NCI-H446 treated with DMSO at 0.1 percent for 48 hours (cell line): ENCODE measurements around the gene DNAJC5.
A peak's percentile ranks its signal among the peaks of the same experiment; 100 is the strongest.
"Not testable (repeated sequence)": the region's sequence is repeated elsewhere in the genome, so short reads cannot be mapped to it uniquely, and the experiment has no call there.

Source experiments
- DNase-seq: peaks from one replicate; lab custom pipeline; 2025; lab: John Stamatoyannopoulos, UW

DNAJC5 gene, protein sequence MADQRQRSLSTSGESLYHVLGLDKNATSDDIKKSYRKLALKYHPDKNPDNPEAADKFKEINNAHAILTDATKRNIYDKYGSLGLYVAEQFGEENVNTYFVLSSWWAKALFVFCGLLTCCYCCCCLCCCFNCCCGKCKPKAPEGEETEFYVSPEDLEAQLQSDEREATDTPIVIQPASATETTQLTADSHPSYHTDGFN

DNA sequence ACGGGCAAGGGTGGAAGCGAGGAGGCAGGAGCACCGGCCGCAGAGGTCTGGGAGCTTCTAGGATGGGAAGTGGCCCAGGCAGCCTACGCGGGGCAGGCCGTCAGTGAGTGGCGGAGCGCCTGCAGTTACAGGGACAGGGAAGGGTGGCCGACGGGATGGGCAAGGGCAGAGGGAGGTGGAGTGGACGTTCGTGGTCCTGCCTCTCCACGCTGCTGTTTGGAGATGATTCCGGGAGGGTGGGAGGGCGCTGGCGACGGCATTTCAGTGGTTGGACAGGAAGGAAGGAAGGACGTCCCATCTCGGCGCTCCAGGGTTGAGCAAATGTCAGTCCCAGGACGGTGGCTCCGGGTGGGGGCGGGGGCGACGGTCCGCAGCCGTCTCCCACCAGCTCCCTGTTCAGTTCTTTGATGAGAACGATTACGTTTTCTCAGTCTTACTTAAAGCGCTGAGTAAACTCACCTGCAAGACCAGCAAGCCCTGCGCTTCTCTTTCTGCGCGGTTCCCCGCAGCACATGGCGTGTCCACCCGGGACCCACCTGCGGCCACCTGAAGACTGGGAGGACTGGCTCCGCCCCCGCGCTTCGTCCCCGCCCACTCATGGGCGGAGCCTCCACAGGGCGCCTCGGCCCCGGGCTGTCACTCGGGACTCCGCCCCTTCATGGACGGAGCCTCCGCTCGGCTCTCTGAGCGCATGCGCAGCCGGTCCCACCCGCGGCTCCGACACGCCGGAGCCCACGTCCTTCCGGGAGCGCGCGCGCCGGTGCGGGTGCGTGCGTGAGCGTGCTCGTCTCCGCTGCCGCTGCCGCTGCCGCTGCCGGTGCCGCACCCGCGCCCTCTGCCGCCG, at the start of gene DNAJC5:
Gene DNAJC5, plus strand, starts transcription at position 769 of the 844 bp plus-strand sequence. CDS start 33,220 bp downstream, outside the sequence.
- DNase-seq = peak; percentile 84

DNA sequence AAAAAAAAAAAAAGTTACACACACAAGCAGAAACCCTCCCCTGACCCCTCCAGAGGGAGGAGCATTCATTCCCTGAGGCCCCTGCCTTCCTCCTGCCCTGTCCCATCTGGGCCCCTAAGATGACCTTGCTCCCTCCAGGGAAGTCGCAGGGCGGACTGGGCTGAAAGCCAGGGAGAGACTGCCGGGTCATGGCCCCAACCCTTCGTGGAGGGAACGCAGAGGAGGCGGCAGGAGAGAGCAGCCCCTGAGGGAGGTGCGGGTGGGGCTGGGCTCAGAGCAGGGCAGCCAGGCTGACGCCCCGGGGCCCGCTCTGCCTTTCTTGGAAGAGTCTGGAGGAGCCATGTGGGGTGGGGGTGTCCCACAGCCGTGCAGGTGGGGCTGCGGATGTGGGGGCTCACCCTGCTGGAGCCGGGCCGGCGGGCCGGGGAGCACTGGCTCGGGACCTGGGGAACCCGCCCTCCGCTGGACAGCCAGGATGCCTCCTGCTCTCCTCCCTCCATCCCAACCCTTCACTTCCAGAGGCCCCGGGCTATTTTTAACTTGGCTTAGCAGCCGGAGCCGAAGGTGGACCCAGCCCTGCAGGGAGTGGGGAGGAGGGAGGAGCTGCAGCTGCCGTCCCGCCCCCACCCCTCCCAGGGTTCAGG, 48.7 kb upstream of the DNAJC5 start:
- DNase-seq = no peak

DNA sequence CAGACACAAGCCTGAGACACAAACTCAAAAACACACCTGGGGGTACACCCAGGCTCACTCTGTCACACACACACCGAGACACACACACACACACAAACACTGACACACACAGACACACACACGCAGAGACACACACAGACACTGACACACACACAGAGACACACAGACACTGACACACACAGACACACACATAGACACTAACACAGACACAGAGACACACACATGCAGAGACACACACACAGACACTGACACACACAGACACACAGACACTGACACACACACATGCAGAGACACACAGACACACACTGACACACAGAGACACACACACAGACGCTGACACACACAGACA, 48.1 kb upstream of the DNAJC5 start:
- no peak for DNase-seq

DNA sequence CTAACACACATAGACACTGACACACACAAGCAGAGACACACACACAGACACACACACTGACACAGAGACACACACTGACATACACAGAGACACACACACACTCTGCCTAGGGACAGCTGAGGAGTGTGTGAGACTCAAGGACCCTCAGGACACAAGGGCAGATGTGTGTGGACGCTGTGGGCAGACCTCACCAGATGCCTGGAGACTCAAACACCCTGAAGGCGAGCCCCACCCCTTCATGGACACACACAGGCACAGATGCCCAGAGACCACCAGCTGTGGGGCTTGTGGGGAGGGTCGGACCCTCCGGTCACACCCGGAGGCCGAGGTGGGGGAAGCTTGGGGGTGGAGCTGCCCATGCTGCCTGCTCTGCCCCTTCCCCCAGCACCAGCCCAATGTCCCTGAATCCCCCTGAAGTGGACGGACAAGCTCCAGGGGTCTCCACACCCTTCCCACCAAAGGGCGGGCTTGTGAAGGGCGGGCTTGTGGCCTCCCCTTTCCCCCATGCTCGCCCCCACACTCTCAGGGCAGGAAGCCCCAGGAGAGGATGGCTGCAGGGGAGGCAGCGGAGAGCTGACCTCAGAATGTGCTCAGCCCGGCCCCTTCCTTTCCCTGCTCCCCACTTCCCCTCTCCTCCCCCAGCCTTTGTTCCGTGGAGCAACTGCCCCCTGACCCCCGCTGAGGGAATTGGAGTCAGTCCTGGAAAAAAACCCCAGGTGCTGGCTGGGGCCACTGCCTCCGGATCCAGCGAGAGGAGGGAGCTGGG, 47.5 kb upstream of the DNAJC5 start:
- DNase-seq = no peak

DNA sequence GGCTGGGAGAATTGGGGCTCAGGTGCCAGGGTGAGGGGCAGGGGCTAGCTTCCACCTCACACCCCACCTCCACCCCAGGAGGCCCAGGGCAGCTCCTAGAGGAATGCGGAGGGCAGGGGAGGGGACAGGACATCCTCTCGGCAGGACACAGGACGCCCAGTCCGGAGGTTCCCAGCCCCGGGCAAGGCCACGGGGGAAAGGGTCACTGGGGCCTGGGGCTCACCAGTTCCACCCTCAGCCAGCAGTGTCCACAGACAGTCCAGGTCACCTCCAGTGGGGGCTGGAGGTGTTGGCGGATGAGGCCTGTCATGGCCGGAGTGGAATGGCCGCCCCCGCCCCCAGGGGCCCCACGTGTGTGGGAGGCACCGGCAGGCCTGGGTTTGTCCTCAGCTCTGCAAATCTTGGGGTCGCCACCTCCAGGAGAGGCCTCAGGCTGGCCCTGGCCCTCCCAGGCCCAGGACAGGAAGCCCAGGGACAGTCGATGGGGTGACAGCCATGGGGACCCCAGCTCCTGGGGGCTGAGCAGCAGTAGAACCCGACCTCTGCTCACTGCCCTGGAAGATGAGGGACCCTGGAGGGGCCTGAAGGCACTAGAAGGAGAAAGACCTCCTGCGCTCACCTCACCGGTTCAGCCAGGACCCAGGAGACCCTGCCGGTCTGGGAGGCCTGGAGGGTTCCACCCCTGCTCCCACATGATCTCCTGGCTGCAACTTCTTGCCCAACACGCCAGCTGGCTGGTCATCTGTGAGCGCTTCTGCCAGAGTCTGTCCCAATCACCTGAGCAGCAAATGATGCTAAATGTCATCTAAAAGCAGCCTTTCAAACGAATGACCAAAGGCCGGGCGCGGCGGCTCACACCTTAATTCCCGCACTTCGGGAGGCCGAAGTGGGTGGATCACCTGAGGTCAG, 46.7 kb upstream of the DNAJC5 start:
- no peak for DNase-seq

DNA sequence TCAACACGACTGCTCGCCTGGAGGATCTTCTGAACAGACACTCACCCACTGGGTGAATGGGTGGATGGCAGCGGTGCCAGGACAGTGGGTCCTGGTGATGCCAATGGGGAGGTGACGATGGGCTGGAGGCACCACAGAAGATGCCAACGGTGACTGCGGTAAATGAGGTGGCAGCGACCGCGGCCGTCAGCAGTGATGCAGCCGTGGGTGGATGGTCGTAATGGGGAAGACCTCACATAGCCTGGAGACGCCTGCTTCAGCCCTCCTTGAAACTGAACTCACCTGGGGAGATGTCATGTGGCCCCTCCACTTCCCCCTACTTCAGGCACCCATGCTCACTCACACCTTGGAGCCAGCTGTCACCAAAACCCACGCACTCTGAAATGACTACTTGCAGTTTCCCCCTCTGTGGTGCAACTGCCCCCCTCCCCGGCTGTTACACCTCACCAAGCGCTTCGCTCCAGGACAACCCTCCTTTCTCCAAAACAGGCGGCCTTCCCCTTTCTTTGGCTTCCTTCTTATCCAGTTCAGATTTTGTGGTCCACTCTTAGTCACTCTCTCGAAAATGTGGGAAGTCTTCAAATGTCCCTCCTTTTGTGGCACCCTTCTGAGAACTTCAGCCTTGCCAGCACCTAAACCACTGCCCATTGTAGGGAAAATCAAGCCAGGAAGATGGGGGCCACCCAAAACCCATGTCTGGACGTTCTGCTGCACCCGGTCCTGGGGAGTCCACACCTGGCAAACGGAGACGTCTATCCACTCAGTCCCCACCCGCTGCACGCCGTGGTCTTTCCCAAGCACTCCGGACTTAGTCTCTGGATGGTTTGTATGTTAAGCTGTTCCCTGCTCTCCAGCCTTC, 44.0 kb upstream of the DNAJC5 start:
- DNase-seq = no peak

DNA sequence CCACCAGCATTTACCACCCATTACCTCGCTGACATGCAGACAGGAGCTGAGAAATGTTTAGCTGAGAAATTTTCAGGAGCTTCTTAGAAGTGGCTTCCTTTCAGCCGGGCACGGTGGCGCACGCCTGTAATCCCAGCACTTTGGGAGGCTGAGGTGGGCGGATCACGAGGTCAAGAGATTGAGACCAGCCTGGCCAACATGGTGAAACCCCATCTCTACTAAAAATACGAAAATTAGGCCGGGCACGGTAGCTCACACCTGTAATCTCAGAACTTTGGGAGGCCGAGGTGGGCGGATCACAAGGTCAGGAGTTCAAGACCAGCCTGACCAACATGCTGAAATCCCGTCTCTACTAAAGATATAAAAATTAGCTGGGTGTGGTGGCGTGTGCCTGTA, 43.4 kb upstream of the DNAJC5 start:
- not testable (repeated sequence) for DNase-seq

DNA sequence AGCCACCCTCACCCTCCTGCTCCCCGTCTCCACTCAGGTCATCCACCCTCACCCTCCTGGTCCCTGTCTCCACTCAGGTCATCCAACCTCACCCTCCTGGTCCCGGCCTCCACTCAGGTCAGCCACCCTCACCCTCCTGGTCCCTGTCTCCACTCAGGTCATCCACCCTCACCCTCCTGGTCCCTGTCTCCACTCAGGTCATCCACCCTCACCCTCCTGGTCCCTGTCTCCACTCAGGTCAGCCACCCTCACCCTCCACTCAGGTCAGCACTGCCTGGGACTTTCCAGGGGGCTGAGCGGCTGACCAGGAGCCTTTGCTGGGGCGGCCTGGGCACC, 41.2 kb upstream of the DNAJC5 start:
- DNase-seq = not testable (repeated sequence)

DNA sequence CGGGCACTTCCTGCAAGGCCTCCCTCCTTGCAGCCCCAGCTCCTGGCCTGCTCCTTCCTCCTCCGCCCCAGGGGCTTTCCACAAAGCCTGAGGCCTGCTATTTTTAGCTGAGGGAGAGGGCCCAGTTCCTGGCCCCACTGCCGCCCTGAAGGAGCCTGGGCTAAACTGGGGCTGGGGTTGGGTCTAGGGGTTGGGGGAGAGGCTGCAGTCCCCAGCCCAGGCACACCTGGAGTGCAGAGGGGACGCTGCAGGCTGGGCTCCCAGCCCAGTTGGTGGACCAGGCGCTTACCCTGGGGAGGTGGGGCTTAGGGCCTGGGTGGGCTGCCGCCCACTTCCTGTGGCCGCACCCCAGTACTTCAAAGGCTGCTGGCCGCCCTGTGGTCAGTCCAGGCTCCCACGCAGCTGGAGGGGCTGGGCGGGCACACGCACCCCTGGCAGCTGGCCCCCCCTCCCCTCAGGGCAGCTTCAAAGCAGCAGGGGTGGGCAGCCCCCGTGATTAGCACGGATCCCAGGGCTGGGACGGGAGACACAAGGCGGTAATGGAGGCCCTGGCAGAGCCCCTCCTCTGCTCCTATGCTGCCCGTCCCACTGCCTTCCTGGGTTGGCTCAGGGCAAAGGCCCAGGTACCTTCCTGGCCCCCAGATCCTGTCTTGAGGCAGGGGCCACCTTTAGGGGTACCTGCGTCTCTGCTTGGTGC, 40.7 kb upstream of the DNAJC5 start:
- DNase-seq = no peak

DNA sequence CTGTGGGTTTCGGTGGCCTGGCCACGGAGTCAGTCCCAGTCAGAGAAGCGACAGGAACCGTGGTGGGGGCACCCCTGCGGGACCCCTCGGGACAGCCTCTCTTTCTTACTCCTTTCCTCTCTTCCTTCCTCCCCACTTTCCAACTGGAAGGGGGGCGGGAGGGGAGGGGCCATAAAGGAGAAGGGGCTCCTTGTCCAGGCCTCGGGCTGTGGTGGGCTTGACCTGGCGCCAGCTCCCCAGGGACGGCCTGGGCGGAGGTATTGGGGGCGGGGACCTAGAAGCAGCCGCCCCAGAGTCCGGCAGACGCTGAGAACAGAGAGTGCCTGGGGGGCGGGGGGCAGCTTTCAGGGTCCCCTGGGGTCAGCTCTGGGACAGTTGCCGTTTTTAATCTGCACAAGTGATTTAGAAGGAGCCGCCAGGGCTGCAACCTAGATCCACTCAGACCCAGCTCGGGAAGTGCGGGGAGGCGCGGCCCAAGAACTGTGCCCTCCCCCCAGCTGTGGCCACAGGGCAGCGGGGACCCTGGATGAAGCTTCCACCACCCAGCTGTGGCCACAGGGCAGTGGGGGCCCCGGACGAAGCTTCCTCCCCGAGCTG, 40.1 kb upstream of the DNAJC5 start:
- DNase-seq = no peak

DNA sequence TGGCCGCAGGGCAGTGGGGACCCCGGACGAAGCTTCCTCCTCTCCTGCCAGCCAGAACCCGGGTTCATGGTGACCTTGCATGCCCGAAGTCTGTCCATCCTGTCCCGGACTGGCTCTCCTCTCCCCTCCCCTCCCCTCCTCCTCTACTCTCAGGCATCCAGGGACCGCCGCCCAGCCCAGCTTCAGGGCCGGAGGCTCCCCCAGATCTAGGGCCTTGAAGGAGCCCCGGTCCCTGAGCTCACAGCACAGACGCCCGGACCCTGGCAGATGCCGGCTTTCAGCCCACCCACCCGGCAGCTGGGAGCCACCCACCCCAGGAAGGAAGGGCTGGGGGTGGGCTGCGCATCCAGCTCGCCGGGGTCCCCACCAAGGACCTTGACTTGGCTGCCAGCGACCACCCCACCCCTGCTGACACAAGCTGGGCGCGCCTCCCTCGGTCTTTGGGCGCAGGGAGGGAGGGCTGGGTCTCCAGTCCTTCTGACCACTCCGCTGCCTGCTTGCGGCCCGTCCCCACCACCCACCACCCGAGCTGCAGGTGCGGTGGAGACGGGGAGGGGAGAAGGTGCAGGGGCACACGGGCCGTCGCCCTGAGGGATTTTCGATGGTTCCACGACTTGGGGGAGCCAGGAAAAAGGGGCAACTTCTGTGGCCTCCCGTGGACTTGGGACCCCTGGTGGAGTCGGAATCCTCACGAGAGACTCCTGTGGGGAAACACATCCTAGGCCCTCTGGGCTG, 39.4 kb upstream of the DNAJC5 start:
- DNase-seq = no peak

DNA sequence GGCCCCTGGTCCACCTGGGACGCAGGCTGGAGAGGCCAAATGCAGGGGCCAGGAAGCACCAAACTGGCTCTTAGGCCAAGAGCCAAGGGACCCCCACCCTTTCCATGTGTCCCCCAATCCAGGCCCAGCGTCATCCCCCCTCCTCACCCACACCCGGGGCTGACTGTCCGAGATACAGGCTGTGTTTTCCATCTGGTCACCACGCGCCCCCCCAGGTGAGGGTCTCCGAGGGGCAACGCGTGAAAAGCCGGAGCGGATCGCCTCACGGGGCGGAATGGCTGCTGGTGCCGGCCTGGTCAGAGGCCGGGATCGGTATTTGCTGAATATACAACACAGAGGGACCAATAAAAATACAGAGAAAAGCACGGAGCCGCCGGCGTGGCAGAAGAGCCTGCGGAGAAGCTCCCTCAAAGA, 38.8 kb upstream of the DNAJC5 start:
- no peak for DNase-seq

DNA sequence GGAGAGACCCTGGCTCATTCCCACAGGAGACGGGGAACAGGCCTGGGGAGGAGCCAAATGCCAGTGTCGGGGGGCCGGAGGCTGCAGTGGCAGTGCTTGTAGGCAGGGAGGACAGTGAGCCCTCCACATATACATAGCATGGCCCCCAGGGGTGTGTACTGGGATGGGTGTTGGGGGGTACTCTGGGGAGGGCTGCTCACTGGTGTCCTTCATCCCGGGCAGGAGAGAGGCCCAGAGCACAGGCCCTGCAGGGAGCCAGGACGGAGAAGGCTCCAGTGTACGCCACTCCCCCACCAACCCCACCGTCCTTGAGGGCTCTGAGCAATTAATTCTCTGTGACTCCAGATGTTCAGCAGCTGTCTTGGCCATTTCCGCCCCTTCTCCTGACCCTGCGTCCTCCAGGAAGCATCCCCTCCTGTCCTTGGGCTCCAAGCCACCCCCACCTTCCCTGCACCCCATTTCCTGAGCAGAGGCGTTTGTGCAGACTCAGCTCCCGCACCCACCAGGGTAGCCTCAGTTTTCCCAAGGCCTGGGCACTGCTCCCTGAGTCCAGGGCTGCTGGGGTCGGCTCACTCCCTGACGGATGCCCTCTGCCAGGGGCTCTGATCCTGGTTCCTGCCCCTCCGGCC, 37.0 kb upstream of the DNAJC5 start:
- DNase-seq = no peak

DNA sequence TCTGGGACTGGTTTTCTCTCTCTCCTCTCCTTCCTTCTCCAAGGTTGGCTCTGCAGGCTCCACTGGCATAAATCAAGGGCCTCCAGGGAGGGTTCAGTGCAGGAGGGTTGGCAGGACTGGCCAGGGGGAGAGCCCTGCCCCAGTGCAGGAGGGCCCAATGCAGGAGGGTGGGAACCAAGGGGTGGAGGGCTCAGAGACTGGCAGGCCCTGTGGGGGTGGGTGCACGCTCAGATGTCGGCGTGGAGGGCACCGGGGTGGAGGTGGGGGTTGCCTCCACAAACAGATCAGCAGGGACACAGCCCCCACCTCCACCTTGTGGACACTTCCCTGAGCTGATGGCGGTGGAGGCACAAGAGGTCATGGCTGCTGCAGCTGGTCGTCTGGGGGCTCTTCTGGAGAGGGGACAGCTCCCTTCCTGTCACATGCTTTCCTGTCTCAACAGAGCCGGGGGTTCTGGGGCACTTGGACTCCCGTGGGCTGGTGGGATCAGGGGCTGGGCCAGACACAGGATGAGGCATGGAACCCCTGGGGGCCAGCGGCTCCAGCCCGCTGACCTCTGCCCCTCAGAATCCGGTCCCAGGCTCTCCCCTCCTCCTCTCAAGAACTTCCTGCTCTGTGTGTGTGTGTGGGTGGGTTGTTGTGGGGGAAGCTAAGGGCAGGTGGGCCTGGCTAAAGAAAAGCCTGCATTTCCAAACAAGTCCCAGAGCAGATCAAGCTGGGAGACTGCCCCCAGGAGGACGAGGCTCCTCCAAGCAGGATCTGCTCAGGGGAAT, 36.3 kb upstream of the DNAJC5 start:
- DNase-seq = no peak

DNA sequence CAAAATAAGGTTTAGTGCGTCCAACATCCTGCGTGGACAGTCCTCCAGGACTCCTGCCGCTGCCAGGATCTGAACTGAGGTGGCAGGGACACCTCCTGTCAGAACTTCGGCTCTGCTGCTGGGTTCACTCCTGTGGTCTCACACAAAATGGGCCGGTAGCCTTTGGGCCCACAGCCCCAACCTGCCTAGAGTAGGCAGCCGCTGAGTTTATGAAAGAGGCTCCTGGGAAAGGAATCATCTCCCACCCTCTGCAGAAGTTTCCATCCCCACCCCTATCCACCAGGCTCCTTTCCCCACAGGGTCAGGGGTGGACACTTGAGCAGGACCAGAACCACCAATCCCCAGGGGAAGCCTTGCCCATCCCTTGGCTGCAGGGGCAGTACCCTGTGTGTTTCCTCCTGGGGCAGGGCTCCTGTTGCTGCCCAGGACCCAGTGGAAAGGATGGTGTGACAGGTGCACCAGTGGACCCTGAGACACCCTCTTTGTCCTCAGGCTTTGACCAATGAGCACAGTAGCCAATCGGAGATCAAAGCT, 35.7 kb upstream of the DNAJC5 start:
- no peak for DNase-seq

DNA sequence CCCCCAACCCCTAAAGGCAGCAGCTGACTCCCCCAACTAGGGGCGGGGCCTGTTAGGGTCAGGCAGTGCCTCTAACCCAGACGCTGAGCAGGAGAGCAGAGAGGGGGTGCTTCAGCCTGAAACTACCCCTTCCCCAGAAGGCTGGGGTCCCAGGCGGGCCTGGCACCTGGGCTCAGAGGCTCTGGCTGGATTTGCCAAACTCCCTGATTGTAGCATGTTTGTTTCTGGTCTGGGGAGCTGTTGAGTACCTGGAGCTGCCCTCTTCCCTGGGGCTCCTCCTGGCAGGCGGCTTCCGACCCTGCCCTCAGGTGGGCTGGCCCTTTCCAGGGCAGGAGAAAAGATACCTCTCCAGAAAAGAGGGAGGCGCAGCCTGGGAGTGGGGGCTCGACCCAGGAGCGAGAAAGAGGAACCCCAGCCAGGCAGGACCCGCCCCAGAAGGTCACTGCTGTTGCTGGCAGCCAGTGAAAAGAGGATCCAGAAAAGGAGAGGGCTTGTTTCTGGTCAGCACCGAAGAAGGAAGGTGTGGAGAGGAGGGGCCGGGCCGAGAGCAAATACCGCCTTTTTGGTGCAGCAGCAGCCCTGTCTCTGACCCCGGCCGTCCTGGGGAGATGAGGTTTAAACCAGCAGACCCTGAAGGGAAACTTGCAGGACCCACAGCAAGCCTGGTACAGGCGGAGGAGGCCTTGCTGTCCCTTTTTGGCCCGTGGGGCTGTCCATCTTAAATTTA, 34.4 kb upstream of the DNAJC5 start:
- no peak for DNase-seq
